Neural cell (in vitro differentiated cells): ENCODE results near the gene SERINC4. TPM values are rescaled to one million over a fixed set of nuclear protein-coding genes. Genes with fewer than 3 reads are reported as not detected.

Experiments
- H2AFZ ChIP-seq: fragments of 200-600, 300-800 bp; sonication (generic), shearing (Covaris generic); 2 replicates; pipeline ENCODE4 v1.6.0; 2014; ENCODE audit warnings: low read depth, mild to moderate bottlenecking, antibody characterized with exemption, low read length, moderate library complexity
- H3F3A ChIP-seq: fragments of 200-600 bp; shearing (Covaris generic); 2 replicates; pipeline ENCODE4 v1.6.1; 2016; ENCODE audit warnings: mild to moderate bottlenecking, moderate library complexity, mixed read lengths, antibody characterized with exemption, low read length; ENCODE audit not compliant: insufficient read depth, poor library complexity, severe bottlenecking
- H3K27ac ChIP-seq: fragments of 200-600, 300-800 bp; sonication (generic), shearing (Covaris generic); 2 replicates; pipeline ENCODE4 v1.5.1; 2014; ENCODE audit warnings: mild to moderate bottlenecking, low read length, moderate library complexity
- H3K27me3 ChIP-seq: fragments of 300-800, 200-600 bp; sonication (generic), shearing (Covaris generic); 2 replicates; pipeline ENCODE4 v1.6.0; 2014; ENCODE audit warnings: mild to moderate bottlenecking, low read depth, low read length, moderate library complexity; ENCODE audit not compliant: insufficient read depth
- H3K36me3 ChIP-seq: fragments of 300-800, 200-600 bp; sonication (generic), shearing (Covaris generic); 2 replicates; pipeline ENCODE4 v1.5.1; 2014; ENCODE audit warnings: mild to moderate bottlenecking, antibody characterized with exemption, low read length, moderate library complexity; ENCODE audit not compliant: insufficient read depth
- H3K4me2 ChIP-seq: fragments of 300-800, 200-600 bp; sonication (generic), shearing (Covaris generic); 2 replicates; pipeline ENCODE4 v1.6.0; 2014; ENCODE audit warnings: mild to moderate bottlenecking, low read length
- H3K4me3 ChIP-seq: fragments of 300-800, 200-600 bp; sonication (generic), shearing (Covaris generic); 2 replicates; pipeline ENCODE4 v1.5.1; 2014; ENCODE audit warnings: mild to moderate bottlenecking, low read length, moderate library complexity
- H3K79me2 ChIP-seq: fragments of 200-600 bp; shearing (Covaris generic); replicated peaks from 2 replicates; pipeline ENCODE4 v1.6.0; 2014; ENCODE audit warnings: mild to moderate bottlenecking, low read length, moderate library complexity; ENCODE audit not compliant: insufficient read depth
- H3K9ac ChIP-seq: fragments of 300-800, 200-600 bp; sonication (generic), shearing (Covaris generic); 2 replicates; pipeline ENCODE4 v1.6.1; 2016; ENCODE audit warnings: mild to moderate bottlenecking, low read length, mixed read lengths
- H3K9me2 ChIP-seq: fragments of 200-600 bp; shearing (Covaris generic); 2 replicates; pipeline ENCODE4 v1.6.1; 2016; ENCODE audit warnings: mild to moderate bottlenecking, low read length, mixed read lengths; ENCODE audit not compliant: insufficient read depth
- H3K9me3 ChIP-seq: fragments of 200-600, 300-800 bp; sonication (generic), shearing (Covaris generic); 2 replicates; pipeline ENCODE4 v1.6.1; 2016; ENCODE audit warnings: mild to moderate bottlenecking, mixed run types, low read length, moderate library complexity, mixed read lengths
- H4K20me1 ChIP-seq: fragments of 200-600 bp; shearing (Covaris generic); 2 replicates; pipeline ENCODE4 v1.6.1; 2016; ENCODE audit warnings: mild to moderate bottlenecking, mixed run types; ENCODE audit not compliant: insufficient read depth
- EZH2 ChIP-seq: fragments of 200-600, 300-800 bp; shearing (Covaris generic), sonication (generic); IDR thresholded peaks from 2 replicates; pipeline ENCODE4 v1.6.1; 2014; ENCODE audit warnings: antibody characterized with exemption, low read length, borderline replicate concordance, mild to moderate bottlenecking; ENCODE audit not compliant: insufficient read depth, poor library complexity, severe bottlenecking
- MXI1 ChIP-seq: fragments of 450-650 bp; conservative IDR thresholded peaks from 2 replicates; pipeline ENCODE4 v1.6.1; 2014; ENCODE audit warnings: antibody characterized with exemption, mild to moderate bottlenecking; ENCODE audit not compliant: poor library complexity, severe bottlenecking
- POLR2AphosphoS5 ChIP-seq: IDR thresholded peaks from 2 replicates; pipeline ENCODE4 v1.6.1; 2012
- RAD21 ChIP-seq: fragments of 450-650 bp; conservative IDR thresholded peaks from 2 replicates; pipeline ENCODE4 v1.6.1; 2014; ENCODE audit warnings: antibody characterized with exemption, mild to moderate bottlenecking, moderate library complexity
- SMC3 ChIP-seq: fragments of 450-650 bp; conservative IDR thresholded peaks from 2 replicates; pipeline ENCODE4 v1.6.1; 2014; ENCODE audit warnings: antibody characterized with exemption, mild to moderate bottlenecking, moderate library complexity; ENCODE audit not compliant: poor library complexity
- TAF1 ChIP-seq: IDR thresholded peaks from 2 replicates; pipeline ENCODE4 v1.6.1; 2012; ENCODE audit warnings: low read depth
- polyA plus RNA-seq: library from polyadenylated mRNA; depleted of rRNA; stranded (reverse); fragments of >200 nt; gene quantifications from 2 replicates; pipeline ENCODE4 v1.2.3, GENCODE V29; 2014
- TF ChIP-seq, protein P1 (sequence below): fragments of 450-650 bp; IDR thresholded peaks from 2 replicates; pipeline ENCODE4 v1.5.1; 2014; ENCODE audit warnings: antibody characterized with exemption, mild to moderate bottlenecking, moderate library complexity; ENCODE audit not compliant: poor library complexity, severe bottlenecking
- TF ChIP-seq, protein P2 (sequence below): IDR thresholded peaks from 2 replicates; pipeline ENCODE4 v1.6.1; 2012; ENCODE audit warnings: borderline replicate concordance

Gene SERINC4
- polyA plus RNA-seq, 1 donor from 2014 or later, result 0.47 TPM

DNA sequence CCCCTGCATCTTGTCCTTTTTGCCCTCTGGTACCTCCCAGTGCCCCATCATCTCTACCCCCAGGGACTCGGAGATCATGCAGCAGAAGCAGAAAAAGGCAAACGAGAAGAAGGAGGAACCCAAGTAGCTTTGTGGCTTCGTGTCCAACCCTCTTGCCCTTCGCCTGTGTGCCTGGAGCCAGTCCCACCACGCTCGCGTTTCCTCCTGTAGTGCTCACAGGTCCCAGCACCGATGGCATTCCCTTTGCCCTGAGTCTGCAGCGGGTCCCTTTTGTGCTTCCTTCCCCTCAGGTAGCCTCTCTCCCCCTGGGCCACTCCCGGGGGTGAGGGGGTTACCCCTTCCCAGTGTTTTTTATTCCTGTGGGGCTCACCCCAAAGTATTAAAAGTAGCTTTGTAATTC lies 6.4 kb downstream of the SERINC4 start:
- Histone ChIP-seq H3F3A (no peaks in the 10 kb centered on the region), H3K4me3 (peak overlapping the region; percentile 96), H3K27ac (no peak overlapping the region), H2AFZ (no peak overlapping the region), H3K9me3 (no peaks in the 10 kb centered on the region), H4K20me1 (no peaks in the 10 kb centered on the region), H3K9me2 (no peaks in the 10 kb centered on the region), H3K79me2 (peaks cover 13% of the 10 kb centered on the region), H3K36me3 (peaks cover 10% of the 10 kb centered on the region), H3K4me2 (peak overlapping the region; percentile 91), H3K9ac (peak overlapping the region; percentile 99), H3K27me3 (no peaks in the 10 kb centered on the region)
- no peak for TF ChIP-seq RAD21
- TF ChIP-seq, protein P1, sequence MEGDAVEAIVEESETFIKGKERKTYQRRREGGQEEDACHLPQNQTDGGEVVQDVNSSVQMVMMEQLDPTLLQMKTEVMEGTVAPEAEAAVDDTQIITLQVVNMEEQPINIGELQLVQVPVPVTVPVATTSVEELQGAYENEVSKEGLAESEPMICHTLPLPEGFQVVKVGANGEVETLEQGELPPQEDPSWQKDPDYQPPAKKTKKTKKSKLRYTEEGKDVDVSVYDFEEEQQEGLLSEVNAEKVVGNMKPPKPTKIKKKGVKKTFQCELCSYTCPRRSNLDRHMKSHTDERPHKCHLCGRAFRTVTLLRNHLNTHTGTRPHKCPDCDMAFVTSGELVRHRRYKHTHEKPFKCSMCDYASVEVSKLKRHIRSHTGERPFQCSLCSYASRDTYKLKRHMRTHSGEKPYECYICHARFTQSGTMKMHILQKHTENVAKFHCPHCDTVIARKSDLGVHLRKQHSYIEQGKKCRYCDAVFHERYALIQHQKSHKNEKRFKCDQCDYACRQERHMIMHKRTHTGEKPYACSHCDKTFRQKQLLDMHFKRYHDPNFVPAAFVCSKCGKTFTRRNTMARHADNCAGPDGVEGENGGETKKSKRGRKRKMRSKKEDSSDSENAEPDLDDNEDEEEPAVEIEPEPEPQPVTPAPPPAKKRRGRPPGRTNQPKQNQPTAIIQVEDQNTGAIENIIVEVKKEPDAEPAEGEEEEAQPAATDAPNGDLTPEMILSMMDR, result no peak
- no peak for TF ChIP-seq SMC3
- no peak for TF ChIP-seq TAF1
- TF ChIP-seq POLR2AphosphoS5, result no peak
- TF ChIP-seq EZH2, result no peak

- no peaks in the 10 kb centered on the region for H3F3A ChIP-seq
- no peaks in the 10 kb centered on the region for H3K9me2 ChIP-seq
- TF ChIP-seq MXI1 (no peak), POLR2AphosphoS5 (no peak), SMC3 (no peak), EZH2 (no peak), RAD21 (no peak)
- TF ChIP-seq, protein P2, sequence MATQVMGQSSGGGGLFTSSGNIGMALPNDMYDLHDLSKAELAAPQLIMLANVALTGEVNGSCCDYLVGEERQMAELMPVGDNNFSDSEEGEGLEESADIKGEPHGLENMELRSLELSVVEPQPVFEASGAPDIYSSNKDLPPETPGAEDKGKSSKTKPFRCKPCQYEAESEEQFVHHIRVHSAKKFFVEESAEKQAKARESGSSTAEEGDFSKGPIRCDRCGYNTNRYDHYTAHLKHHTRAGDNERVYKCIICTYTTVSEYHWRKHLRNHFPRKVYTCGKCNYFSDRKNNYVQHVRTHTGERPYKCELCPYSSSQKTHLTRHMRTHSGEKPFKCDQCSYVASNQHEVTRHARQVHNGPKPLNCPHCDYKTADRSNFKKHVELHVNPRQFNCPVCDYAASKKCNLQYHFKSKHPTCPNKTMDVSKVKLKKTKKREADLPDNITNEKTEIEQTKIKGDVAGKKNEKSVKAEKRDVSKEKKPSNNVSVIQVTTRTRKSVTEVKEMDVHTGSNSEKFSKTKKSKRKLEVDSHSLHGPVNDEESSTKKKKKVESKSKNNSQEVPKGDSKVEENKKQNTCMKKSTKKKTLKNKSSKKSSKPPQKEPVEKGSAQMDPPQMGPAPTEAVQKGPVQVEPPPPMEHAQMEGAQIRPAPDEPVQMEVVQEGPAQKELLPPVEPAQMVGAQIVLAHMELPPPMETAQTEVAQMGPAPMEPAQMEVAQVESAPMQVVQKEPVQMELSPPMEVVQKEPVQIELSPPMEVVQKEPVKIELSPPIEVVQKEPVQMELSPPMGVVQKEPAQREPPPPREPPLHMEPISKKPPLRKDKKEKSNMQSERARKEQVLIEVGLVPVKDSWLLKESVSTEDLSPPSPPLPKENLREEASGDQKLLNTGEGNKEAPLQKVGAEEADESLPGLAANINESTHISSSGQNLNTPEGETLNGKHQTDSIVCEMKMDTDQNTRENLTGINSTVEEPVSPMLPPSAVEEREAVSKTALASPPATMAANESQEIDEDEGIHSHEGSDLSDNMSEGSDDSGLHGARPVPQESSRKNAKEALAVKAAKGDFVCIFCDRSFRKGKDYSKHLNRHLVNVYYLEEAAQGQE, result no peak
- H3K9ac ChIP-seq, result peak overlapping the region; percentile 99
- H3K9me3 ChIP-seq, result no peaks in the 10 kb centered on the region
- no peaks in the 10 kb centered on the region for H4K20me1 ChIP-seq
- peak overlapping the region; percentile 97 for H3K27ac ChIP-seq
- H3K79me2 ChIP-seq, result peaks cover 13% of the 10 kb centered on the region
- H3K27me3 ChIP-seq, result no peaks in the 10 kb centered on the region
- peak overlapping the region; percentile 96 for H3K4me3 ChIP-seq
- peaks cover 10% of the 10 kb centered on the region for H3K36me3 ChIP-seq
- H2AFZ ChIP-seq, result peak overlapping the region; percentile 97
- H3K4me2 ChIP-seq, result peak overlapping the region; percentile 91
Measured at GRCh38 chr15:43792761-43793476, 7.1 kb downstream of the SERINC4 start.
